Psoas muscle (tissue), 8 donors: Measurements from ENCODE around the gene CHST6. TPM values are rescaled to one million over a fixed set of nuclear protein-coding genes. Genes with fewer than 3 reads are reported as not detected.
A peak's percentile ranks its signal among the peaks of the same experiment; 100 is the strongest.
"Not testable (repeated sequence)": the region's sequence is repeated elsewhere in the genome, so short reads cannot be mapped to it uniquely, and the experiment has no call there.

Experiments
- ATAC-seq, 4 donors: fragments of 200-7000 bp; cut with Tn5 transposase; one replicate each; pipeline ENCODE4 v1.9.1; 2020; ENCODE audit warnings: moderate library complexity in 3 of 4, mild to moderate bottlenecking in 2 of 4
- DNase-seq, 2 donors: peaks; one replicate each; pipeline ENCODE4 v3.0.0-alpha.2; 2020
- H3K27ac ChIP-seq: fragments of 200-600 bp; one replicate; pipeline ENCODE4 v1.8.0; 2022
- H3K27me3 ChIP-seq, 3 donors: fragments of 200-600 bp in 1 of 3; one replicate each; pipeline versions ENCODE4 v1.6.1 to v1.8.0; 2013 to 2022; ENCODE audit warnings: low read length in 2 of 3, mild to moderate bottlenecking in 2 of 3, moderate library complexity in 1 of 3; ENCODE audit not compliant: insufficient read depth in 3 of 3
- H3K36me3 ChIP-seq, 2 donors: fragments of 200-600 bp in 1 of 2; one replicate each; pipeline versions ENCODE4 v1.6.1 to v1.8.0; 2013 to 2022; ENCODE audit warnings: low read depth in 1 of 2, mild to moderate bottlenecking in 1 of 2, moderate library complexity in 1 of 2; ENCODE audit not compliant: insufficient read depth in 1 of 2
- H3K4me1 ChIP-seq: fragments of 200-600 bp; one replicate; pipeline ENCODE4 v1.8.0; 2022
- H3K4me3 ChIP-seq: fragments of 200-600 bp; one replicate; pipeline ENCODE4 v1.8.0; 2022; ENCODE audit warnings: mild to moderate bottlenecking
- H3K9me3 ChIP-seq: fragments of 200-600 bp; one replicate; pipeline ENCODE4 v1.8.0; 2022
- CTCF ChIP-seq: fragments of 200-600 bp; IDR thresholded peaks from one replicate; pipeline ENCODE4 v1.8.0; 2022; ENCODE audit warnings: antibody characterized with exemption
- WGBS, 3 donors: extraction: QIAGEN DNeasy Blood & Tissue Kit; methylation state at CpG; one replicate each; pipeline versions ENCODE4 v1.1.6 to v1.1.7; 2013; 5-methylcytosine and 5-hydroxymethylcytosine counted together
- intact Hi-C, 2 donors: fragments of 100-400 bp; cut with DNase I; formaldehyde crosslinking; loops; one replicate each; pipeline versions ENCODE4 v1.11.0 to v1.14.2; 2022
- polyA plus RNA-seq, 3 donors: library from polyadenylated mRNA; stranded (reverse); fragments of 200-250 nt; gene quantifications; one replicate each; pipeline ENCODE4 v1.2.3, GENCODE V29; 2013
- total RNA-seq, 4 donors: library from RNA; stranded (reverse); fragmentation: NEBNext Ultra II Directional in 2 of 4; extraction: Animal tissue kit (Norgen Biotek cat#: 25700) in 2 of 4; gene quantifications; one replicate each; pipeline versions ENCODE4 v1.2.1 to v1.2.4, GENCODE V29; 2021 to 2023
- donor health status: healthy with polysubstance abuse.
- donor health status: DM: no; HTN: no; CAD: no; lungs with moderate emphysema.
- donor health status: Bipolar disorder and iron deficiency.
- donor health status: healthy.
- donor health status: DM: yes; HTN: yes; CAD: no.
- donor health status: DM: no; HTN: no; CAD: no.
- donor health status: DM: no; HTN: no; CAD: no.
- donor health status: DM: yes; HTN: yes; CAD: no.

CHST6 gene
- total and polyA plus RNA-seq, 7 donors: 0.01 to 5.8 (median 0.15) TPM

- H3K4me3 ChIP-seq: peak overlapping the region; percentile 99
- intact Hi-C loops: loop anchor here in 1 of 2 donors (1.0 kb wide), 1 partner anchor 30 kb away; the partner anchor contains the start of gene TMEM170A
- peaks cover 2% of the 10 kb centered on the region for H3K4me1 ChIP-seq
- H3K27ac ChIP-seq: peak overlapping the region; percentile 96
- H3K9me3 ChIP-seq: no peaks in the 10 kb centered on the region
- no peaks in the 10 kb centered on the region for H3K27me3 ChIP-seq
- H3K36me3 ChIP-seq: no peaks in the 10 kb centered on the region
- DNase-seq (peak in 1 of 2 donors; percentile 43), ATAC-seq (peak; percentile 74 to 82 (median 75))
- 1 to 2% (median 1%) methylated on average over 32 of the region's 32 CpGs for WGBS, 3 donors
- TF ChIP-seq CTCF: no peak
Measured at GRCh38 chr16:75433732-75434413, 61.4 kb downstream of the CHST6 start.

GRCh38 chr16:75432828-75433731 is 62.2 kb downstream of the CHST6 start, which contains the start of gene CFDP1:
TSS of gene CFDP1 (minus strand) at chr16:75433503. CDS start at chr16:75433352, 151 bp downstream.
- H3K4me1 ChIP-seq: peaks cover 2% of the 10 kb centered on the region
- DNase-seq (peak; percentile 95 to 98), ATAC-seq (peak; percentile 98)
- H3K4me3 ChIP-seq: peak within 1 kb of the TSS; percentile 99
- no peaks in the 10 kb centered on the region for H3K36me3 ChIP-seq
- intact Hi-C loops: loop anchor here in 1 of 2 donors (1.0 kb wide), 1 partner anchor 31 kb away; the partner anchor contains the start of gene TMEM170A
- 0 to 1% (median 1%) methylated on average over 67 to 85 of the region's 85 CpGs for WGBS, 3 donors
- H3K27me3 ChIP-seq: no peaks in the 10 kb centered on the region
- TF ChIP-seq CTCF: no peak
- H3K9me3 ChIP-seq: no peaks in the 10 kb centered on the region
- peak within 1 kb of the TSS; percentile 96 for H3K27ac ChIP-seq

- no peak overlapping the region for H3K27ac ChIP-seq
- H3K9me3 ChIP-seq: no peaks in the 10 kb centered on the region
- no peak overlapping the region for H3K4me3 ChIP-seq
- 88 to 93% (median 88%) methylated on average over 11 of the region's 11 CpGs for WGBS, 3 donors
- no peak for TF ChIP-seq CTCF
- intact Hi-C loops: no loop called here
- ATAC-seq: no peak
- H3K4me1 ChIP-seq: peaks cover 2% of the 10 kb centered on the region
- no peaks in the 10 kb centered on the region for H3K36me3 ChIP-seq
- no peaks in the 10 kb centered on the region for H3K27me3 ChIP-seq
- DNase-seq: no peak
Measured at GRCh38 chr16:75429621-75430403, 65.4 kb downstream of the CHST6 start.

GRCh38 chr16:75426524-75426923 is 68.7 kb downstream of the CHST6 start:
- H3K4me1 ChIP-seq, H3K27ac ChIP-seq, H3K9me3 ChIP-seq, H3K36me3 ChIP-seq, H3K4me3 ChIP-seq, ATAC-seq, H3K27me3 ChIP-seq, intact Hi-C loops, DNase-seq: not testable (repeated sequence)
- 78 to 88% (median 86%) methylated on average over 2 of the region's 2 CpGs for WGBS, 3 donors

- ATAC-seq, DNase-seq, H3K9me3 ChIP-seq, H3K27me3 ChIP-seq, H3K36me3 ChIP-seq, H3K4me1 ChIP-seq, H3K4me3 ChIP-seq, intact Hi-C loops, H3K27ac ChIP-seq: not testable (repeated sequence)
- WGBS, 3 donors: 85 to 93% (median 88%) methylated on average over 18 of the region's 18 CpGs
Measured at GRCh38 chr16:75424105-75424762, 71.0 kb downstream of the CHST6 start.
